ENCODE data around the gene COX10.

Gene COX10

DNA sequence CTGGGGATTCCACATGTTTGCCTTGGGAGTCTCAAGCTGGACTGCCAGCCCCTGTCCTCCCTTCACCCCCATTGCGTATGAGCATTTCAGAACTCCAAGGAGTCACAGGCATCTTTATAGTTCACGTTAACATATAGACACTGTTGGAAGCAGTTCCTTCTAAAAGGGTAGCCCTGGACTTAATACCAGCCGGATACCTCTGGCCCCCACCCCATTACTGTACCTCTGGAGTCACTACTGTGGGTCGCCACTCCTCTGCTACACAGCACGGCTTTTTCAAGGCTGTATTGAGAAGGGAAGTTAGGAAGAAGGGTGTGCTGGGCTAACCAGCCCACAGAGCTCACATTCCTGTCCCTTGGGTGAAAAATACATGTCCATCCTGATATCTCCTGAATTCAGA is 138.5 kb downstream of the COX10 start:
- Histone ChIP-seq H4K91ac (ENCODE audit: low read depth, low read length) (peak overlapping the region; percentile 18), H3K23ac (ENCODE audit: low read length) (no peak overlapping the region), H2BK12ac (ENCODE audit: low read length) (no peak overlapping the region), H2AK5ac (ENCODE audit: low read length) (no peak overlapping the region), H3K14ac (ENCODE audit: low read length) (no peak overlapping the region), H3K4ac (ENCODE audit: low read depth, low read length) (no peak overlapping the region), H3K9ac (ENCODE audit: low read length) (no peak overlapping the region), H3K9me3 (ENCODE audit: insufficient read depth, low read depth, low read length) (no peaks in the 10 kb centered on the region), H3K27ac (ENCODE audit: low read depth, low read length) (peak overlapping the region; percentile 38), H3K18ac (ENCODE audit: low read length) (peak overlapping the region; percentile 2), H3K36me3 (ENCODE audit: control insufficient read depth in 1 of 2, insufficient read depth in 2 of 2, low read length in 2 of 2) (peaks cover 4 to 6% of the 10 kb centered on the region in 2 experiments), H4K8ac (ENCODE audit: low read depth, low read length) (no peak overlapping the region), H3K27me3 (ENCODE audit: insufficient read depth, low read length) (no peaks in the 10 kb centered on the region), H3K79me2 (ENCODE audit: control insufficient read depth, insufficient read depth, low read length, poor library complexity) (no peaks in the 10 kb centered on the region), H3K4me1 (ENCODE audit: control insufficient read depth in 1 of 2, insufficient read depth in 2 of 2, low read length in 2 of 2) (peaks cover 4 to 6% of the 10 kb centered on the region in 2 experiments), H3K4me3 (ENCODE audit: low read depth, low read length) (no peak overlapping the region), H2BK5ac (ENCODE audit: low read depth, low read length, poor library complexity) (peak overlapping the region; percentile 9), H2BK120ac (ENCODE audit: insufficient read depth, low read length, poor library complexity) (peak overlapping the region; percentile 23), H4K12ac (ENCODE audit: low read depth, low read length) (no peak overlapping the region), H3K79me1 (ENCODE audit: low read length) (no peaks in the 10 kb centered on the region), H2AFZ (ENCODE audit: insufficient read depth, low read length, poor library complexity) (no peak overlapping the region), H3K4me2 (ENCODE audit: low read length) (no peak overlapping the region)
- no peak for DNase-seq
- no CpG with 5 or more reads among the region's 5 CpGs for WGBS (ENCODE audit: extremely low coverage, insufficient coverage, insufficient read length)

DNA sequence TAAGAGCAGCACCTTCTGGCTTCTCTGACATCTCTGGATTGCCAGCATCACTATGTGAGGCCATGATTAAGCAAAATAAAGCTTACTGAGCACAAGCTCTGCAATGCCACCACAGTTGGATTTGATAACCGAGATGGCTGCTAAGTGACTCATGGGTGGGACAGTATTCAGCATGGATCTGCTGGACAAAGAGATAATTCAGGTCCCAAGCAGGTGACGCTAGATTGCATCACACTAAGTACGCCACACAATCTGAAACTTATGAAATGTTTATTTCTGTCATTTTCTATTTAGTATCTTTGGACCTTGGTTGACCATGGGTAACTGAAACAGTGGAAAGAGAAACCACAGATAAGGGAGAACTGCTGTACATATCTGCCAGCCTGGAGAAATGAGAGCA is 139.9 kb downstream of the COX10 start:
- DNase-seq: peak in 1 of 2 donors; percentile 59
- H3K23ac ChIP-seq (ENCODE audit: low read length): no peak overlapping the region
- peaks cover 4 to 6% of the 10 kb centered on the region in 2 experiments for H3K36me3 ChIP-seq (ENCODE audit: control insufficient read depth in 1 of 2, insufficient read depth in 2 of 2, low read length in 2 of 2)
- H3K4me3 ChIP-seq (ENCODE audit: low read depth, low read length): no peak overlapping the region
- no peaks in the 10 kb centered on the region for H3K79me1 ChIP-seq (ENCODE audit: low read length)
- H2AFZ ChIP-seq (ENCODE audit: insufficient read depth, low read length, poor library complexity): no peak overlapping the region
- H3K4ac ChIP-seq (ENCODE audit: low read depth, low read length): no peak overlapping the region
- peaks cover 4 to 6% of the 10 kb centered on the region in 2 experiments for H3K4me1 ChIP-seq (ENCODE audit: control insufficient read depth in 1 of 2, insufficient read depth in 2 of 2, low read length in 2 of 2)
- H3K27ac ChIP-seq (ENCODE audit: low read depth, low read length): no peak overlapping the region
- no peak overlapping the region for H2BK12ac ChIP-seq (ENCODE audit: low read length)
- H3K9ac ChIP-seq (ENCODE audit: low read length): no peak overlapping the region
- H3K14ac ChIP-seq (ENCODE audit: low read length): no peak overlapping the region
- no peak overlapping the region for H2AK5ac ChIP-seq (ENCODE audit: low read length)
- no peak overlapping the region for H2BK120ac ChIP-seq (ENCODE audit: insufficient read depth, low read length, poor library complexity)
- H4K91ac ChIP-seq (ENCODE audit: low read depth, low read length): no peak overlapping the region
- no peaks in the 10 kb centered on the region for H3K27me3 ChIP-seq (ENCODE audit: insufficient read depth, low read length)
- no peak overlapping the region for H2BK5ac ChIP-seq (ENCODE audit: low read depth, low read length, poor library complexity)
- no peak overlapping the region for H4K12ac ChIP-seq (ENCODE audit: low read depth, low read length)
- no peak overlapping the region for H4K8ac ChIP-seq (ENCODE audit: low read depth, low read length)
- H3K18ac ChIP-seq (ENCODE audit: low read length): no peak overlapping the region
- no peaks in the 10 kb centered on the region for H3K79me2 ChIP-seq (ENCODE audit: control insufficient read depth, insufficient read depth, low read length, poor library complexity)
- WGBS (ENCODE audit: extremely low coverage, insufficient coverage, insufficient read length): no CpG with 5 or more reads among the region's 3 CpGs
- H3K9me3 ChIP-seq (ENCODE audit: insufficient read depth, low read depth, low read length): no peaks in the 10 kb centered on the region
- no peak overlapping the region for H3K4me2 ChIP-seq (ENCODE audit: low read length)

DNA sequence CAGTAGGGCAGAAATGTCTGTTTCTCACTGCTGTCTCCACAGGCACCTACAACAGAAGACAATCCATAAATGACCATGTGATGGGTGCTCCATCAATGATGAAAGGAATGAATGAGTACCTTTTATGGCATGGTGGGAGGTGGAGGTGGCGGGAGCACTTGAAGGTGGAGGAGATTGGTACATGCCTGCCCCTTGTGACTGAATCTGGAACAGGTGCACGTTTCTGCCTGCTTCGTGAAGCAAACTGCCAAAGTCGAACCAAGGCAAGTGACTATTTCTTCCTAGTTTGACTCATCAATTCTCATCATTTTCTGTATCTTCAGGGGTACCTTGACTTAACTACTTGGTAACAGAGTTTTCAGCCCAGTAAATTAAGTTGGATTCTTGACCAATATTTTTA is 141.9 kb downstream of the COX10 start:
- no CpG with 5 or more reads among the region's 4 CpGs for WGBS (ENCODE audit: extremely low coverage, insufficient coverage, insufficient read length)
- Histone ChIP-seq H3K4me1 (ENCODE audit: control insufficient read depth in 1 of 2, insufficient read depth in 2 of 2, low read length in 2 of 2) (peaks cover 4 to 6% of the 10 kb centered on the region in 2 experiments), H3K36me3 (ENCODE audit: control insufficient read depth in 1 of 2, insufficient read depth in 2 of 2, low read length in 2 of 2) (peaks cover 4 to 6% of the 10 kb centered on the region in 2 experiments)

DNA sequence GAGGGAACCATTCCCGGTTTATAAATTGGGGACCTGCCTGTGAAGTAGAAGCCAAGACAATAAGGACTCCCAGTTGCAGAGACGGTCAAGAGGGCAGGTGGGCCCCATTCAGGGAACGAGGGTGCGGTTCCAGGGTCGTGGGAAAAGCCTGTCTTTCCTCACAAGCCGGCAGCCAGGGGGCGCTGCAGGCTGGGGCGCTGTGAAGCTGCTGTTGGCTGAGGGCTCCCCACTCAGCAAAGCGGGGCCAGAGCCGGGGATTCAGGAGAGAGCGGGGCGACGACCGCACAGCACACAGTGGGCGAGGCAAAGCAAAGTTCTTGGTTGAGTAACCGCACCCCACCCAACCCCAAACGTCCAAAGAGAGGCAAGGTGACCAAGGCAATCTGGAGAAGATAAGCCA is 142.5 kb downstream of the COX10 start:
- no peak for DNase-seq
- H3K14ac ChIP-seq (ENCODE audit: low read length): no peak overlapping the region
- H4K8ac ChIP-seq (ENCODE audit: low read depth, low read length): no peak overlapping the region
- H4K91ac ChIP-seq (ENCODE audit: low read depth, low read length): no peak overlapping the region
- H2BK5ac ChIP-seq (ENCODE audit: low read depth, low read length, poor library complexity): no peak overlapping the region
- no peak overlapping the region for H3K9ac ChIP-seq (ENCODE audit: low read length)
- H2AFZ ChIP-seq (ENCODE audit: insufficient read depth, low read length, poor library complexity): no peak overlapping the region
- no peak overlapping the region for H3K4me2 ChIP-seq (ENCODE audit: low read length)
- no peak overlapping the region for H3K4ac ChIP-seq (ENCODE audit: low read depth, low read length)
- H3K79me1 ChIP-seq (ENCODE audit: low read length): no peaks in the 10 kb centered on the region
- no peak overlapping the region for H3K27ac ChIP-seq (ENCODE audit: low read depth, low read length)
- no peak overlapping the region for H4K12ac ChIP-seq (ENCODE audit: low read depth, low read length)
- no peaks in the 10 kb centered on the region for H3K9me3 ChIP-seq (ENCODE audit: insufficient read depth, low read depth, low read length)
- no peak overlapping the region for H3K23ac ChIP-seq (ENCODE audit: low read length)
- no CpG with 5 or more reads among the region's 17 CpGs for WGBS (ENCODE audit: extremely low coverage, insufficient coverage, insufficient read length)
- H2AK5ac ChIP-seq (ENCODE audit: low read length): no peak overlapping the region
- H3K4me3 ChIP-seq (ENCODE audit: low read depth, low read length): no peak overlapping the region
- no peak overlapping the region for H2BK12ac ChIP-seq (ENCODE audit: low read length)
- H3K18ac ChIP-seq (ENCODE audit: low read length): no peak overlapping the region
- H3K36me3 ChIP-seq (ENCODE audit: control insufficient read depth in 1 of 2, insufficient read depth in 2 of 2, low read length in 2 of 2): peaks cover 3 to 6% of the 10 kb centered on the region in 2 experiments
- peaks cover 4 to 6% of the 10 kb centered on the region in 2 experiments for H3K4me1 ChIP-seq (ENCODE audit: control insufficient read depth in 1 of 2, insufficient read depth in 2 of 2, low read length in 2 of 2)
- no peaks in the 10 kb centered on the region for H3K27me3 ChIP-seq (ENCODE audit: insufficient read depth, low read length)
- no peaks in the 10 kb centered on the region for H3K79me2 ChIP-seq (ENCODE audit: control insufficient read depth, insufficient read depth, low read length, poor library complexity)
- no peak overlapping the region for H2BK120ac ChIP-seq (ENCODE audit: insufficient read depth, low read length, poor library complexity)

More for the DNA sequence above, 141.9 kb downstream of the COX10 start:
- Histone ChIP-seq H3K14ac (ENCODE audit: low read length) (no peak overlapping the region), H2AFZ (ENCODE audit: insufficient read depth, low read length, poor library complexity) (no peak overlapping the region), H2AK5ac (ENCODE audit: low read length) (no peak overlapping the region), H3K79me1 (ENCODE audit: low read length) (no peaks in the 10 kb centered on the region), H3K79me2 (ENCODE audit: control insufficient read depth, insufficient read depth, low read length, poor library complexity) (no peaks in the 10 kb centered on the region), H3K4me2 (ENCODE audit: low read length) (no peak overlapping the region), H3K4ac (ENCODE audit: low read depth, low read length) (no peak overlapping the region), H2BK5ac (ENCODE audit: low read depth, low read length, poor library complexity) (no peak overlapping the region), H4K91ac (ENCODE audit: low read depth, low read length) (no peak overlapping the region), H3K23ac (ENCODE audit: low read length) (no peak overlapping the region), H3K4me3 (ENCODE audit: low read depth, low read length) (no peak overlapping the region), H2BK12ac (ENCODE audit: low read length) (no peak overlapping the region), H4K12ac (ENCODE audit: low read depth, low read length) (no peak overlapping the region), H2BK120ac (ENCODE audit: insufficient read depth, low read length, poor library complexity) (no peak overlapping the region), H3K18ac (ENCODE audit: low read length) (no peak overlapping the region), H3K9ac (ENCODE audit: low read length) (no peak overlapping the region), H3K9me3 (ENCODE audit: insufficient read depth, low read depth, low read length) (no peaks in the 10 kb centered on the region), H3K27ac (ENCODE audit: low read depth, low read length) (no peak overlapping the region), H3K27me3 (ENCODE audit: insufficient read depth, low read length) (no peaks in the 10 kb centered on the region), H4K8ac (ENCODE audit: low read depth, low read length) (no peak overlapping the region)
- DNase-seq: no peak
